ENCODE data around the gene WNT10A.
"Not testable (repeated sequence)": the region's sequence is repeated elsewhere in the genome, so short reads cannot be mapped to it uniquely, and the experiment has no call there.

WNT10A gene

GRCh38 chr2:218834685-218835084, 46.0 kb upstream of the WNT10A start:
- Histone ChIP-seq H3K27me3 (peaks cover 4% of the 10 kb centered on the region; the same call in 1 of the 2 replicates), H3K4me1 (peaks cover 5% of the 10 kb centered on the region), H3K36me3 (no peaks in the 10 kb centered on the region), H3K9me3 (no peaks in the 10 kb centered on the region; the same call in 1 of the 2 replicates), H3K4me3 (ENCODE audit: low read depth, low read length) (no peak overlapping the region)
- DNase-seq: no peak
- TF ChIP-seq, protein P1, sequence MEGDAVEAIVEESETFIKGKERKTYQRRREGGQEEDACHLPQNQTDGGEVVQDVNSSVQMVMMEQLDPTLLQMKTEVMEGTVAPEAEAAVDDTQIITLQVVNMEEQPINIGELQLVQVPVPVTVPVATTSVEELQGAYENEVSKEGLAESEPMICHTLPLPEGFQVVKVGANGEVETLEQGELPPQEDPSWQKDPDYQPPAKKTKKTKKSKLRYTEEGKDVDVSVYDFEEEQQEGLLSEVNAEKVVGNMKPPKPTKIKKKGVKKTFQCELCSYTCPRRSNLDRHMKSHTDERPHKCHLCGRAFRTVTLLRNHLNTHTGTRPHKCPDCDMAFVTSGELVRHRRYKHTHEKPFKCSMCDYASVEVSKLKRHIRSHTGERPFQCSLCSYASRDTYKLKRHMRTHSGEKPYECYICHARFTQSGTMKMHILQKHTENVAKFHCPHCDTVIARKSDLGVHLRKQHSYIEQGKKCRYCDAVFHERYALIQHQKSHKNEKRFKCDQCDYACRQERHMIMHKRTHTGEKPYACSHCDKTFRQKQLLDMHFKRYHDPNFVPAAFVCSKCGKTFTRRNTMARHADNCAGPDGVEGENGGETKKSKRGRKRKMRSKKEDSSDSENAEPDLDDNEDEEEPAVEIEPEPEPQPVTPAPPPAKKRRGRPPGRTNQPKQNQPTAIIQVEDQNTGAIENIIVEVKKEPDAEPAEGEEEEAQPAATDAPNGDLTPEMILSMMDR (IDR thresholded peaks at IDR 0.05; ENCODE audit: low read depth, low read length): no peak

GRCh38 chr2:218837495-218837894, 43.2 kb upstream of the WNT10A start:
- Histone ChIP-seq H3K4me1 (no peaks in the 10 kb centered on the region), H3K4me3 (ENCODE audit: low read depth, low read length) (no peak overlapping the region), H3K9me3 (no peaks in the 10 kb centered on the region; the same call in 1 of the 2 replicates), H3K27me3 (peaks cover 4% of the 10 kb centered on the region; the same call in 1 of the 2 replicates), H3K36me3 (no peaks in the 10 kb centered on the region)
- no peak for DNase-seq
- TF ChIP-seq, protein P1 (IDR thresholded peaks at IDR 0.05; ENCODE audit: low read depth, low read length): no peak

GRCh38 chr2:218839430-218839829, 41.2 kb upstream of the WNT10A start:
- Histone ChIP-seq H3K4me1 (no peaks in the 10 kb centered on the region), H3K4me3 (ENCODE audit: low read depth, low read length) (no peak overlapping the region), H3K36me3 (no peaks in the 10 kb centered on the region), H3K9me3 (peaks cover 2% of the 10 kb centered on the region; the same call in 1 of the 2 replicates), H3K27me3 (peaks cover 4% of the 10 kb centered on the region; the same call in 1 of the 2 replicates)
- no peak for DNase-seq
- TF ChIP-seq, protein P1 (IDR thresholded peaks at IDR 0.05; ENCODE audit: low read depth, low read length): no peak

GRCh38 chr2:218839888-218840287, 40.8 kb upstream of the WNT10A start:
- H3K4me1 ChIP-seq: no peaks in the 10 kb centered on the region
- peaks cover 4% of the 10 kb centered on the region; the same call in 1 of the 2 replicates for H3K27me3 ChIP-seq
- H3K36me3 ChIP-seq: no peaks in the 10 kb centered on the region
- TF ChIP-seq, protein P1 (IDR thresholded peaks at IDR 0.05; ENCODE audit: low read depth, low read length): no peak
- peaks cover 2% of the 10 kb centered on the region; the same call in 1 of the 2 replicates for H3K9me3 ChIP-seq
- H3K4me3 ChIP-seq (ENCODE audit: low read depth, low read length): no peak overlapping the region
- DNase-seq: no peak

- H3K4me1 ChIP-seq; H3K27me3 ChIP-seq; H3K4me3 ChIP-seq (ENCODE audit: low read depth, low read length); H3K36me3 ChIP-seq; H3K9me3 ChIP-seq; DNase-seq: not testable (repeated sequence)
Observed at GRCh38 chr2:218844334-218844733, 36.3 kb upstream of the WNT10A start.

DNA sequence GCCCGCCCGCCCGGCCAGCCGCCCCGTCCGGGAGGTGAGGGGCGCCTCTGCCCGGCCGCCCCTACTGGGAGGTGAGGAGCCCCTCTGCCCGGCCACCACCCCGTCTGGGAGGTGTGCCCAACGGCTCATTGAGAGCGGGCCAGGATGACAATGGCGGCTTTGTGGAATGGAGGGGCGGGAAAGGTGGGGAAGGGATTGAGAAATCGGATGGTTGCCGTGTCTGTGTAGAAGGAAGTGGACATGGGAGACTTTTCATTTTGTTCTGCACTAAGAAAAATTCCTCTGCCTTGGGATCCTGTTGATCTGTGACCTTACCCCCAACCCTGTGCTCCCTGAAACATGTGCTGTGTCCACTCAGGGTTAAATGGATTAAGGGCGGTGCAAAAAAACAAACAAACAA, 33.7 kb upstream of the WNT10A start:
- H3K4me1 ChIP-seq; H3K27me3 ChIP-seq; DNase-seq; H3K9me3 ChIP-seq; H3K4me3 ChIP-seq (ENCODE audit: low read depth, low read length); H3K36me3 ChIP-seq: not testable (repeated sequence)

DNA sequence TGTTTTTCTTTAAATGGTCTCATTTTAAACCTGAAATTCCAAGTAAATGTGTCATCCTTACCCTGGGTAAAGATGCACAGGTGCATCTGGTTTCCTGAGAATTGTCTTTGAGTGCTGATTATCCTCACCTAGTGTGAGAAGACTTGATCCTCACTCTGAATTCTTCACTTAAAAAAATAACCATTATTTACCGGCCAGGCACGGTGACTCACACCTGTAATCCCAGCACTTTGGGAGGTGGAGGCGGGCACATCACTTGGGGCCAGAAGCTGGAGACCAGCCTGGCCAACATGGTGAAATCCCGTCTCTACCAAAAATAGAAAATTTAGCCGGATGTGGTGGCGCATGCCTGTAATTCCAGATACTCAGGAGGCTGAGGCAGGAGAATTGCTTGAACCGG, 30.9 kb upstream of the WNT10A start:
- TF ChIP-seq, protein P1 (IDR thresholded peaks at IDR 0.05; ENCODE audit: low read depth, low read length): no peak
- DNase-seq: no peak
- peaks cover 12% of the 10 kb centered on the region for H3K4me1 ChIP-seq
- no peaks in the 10 kb centered on the region for H3K9me3 ChIP-seq
- no peaks in the 10 kb centered on the region for H3K27me3 ChIP-seq
- H3K36me3 ChIP-seq: no peaks in the 10 kb centered on the region
- H3K4me3 ChIP-seq (ENCODE audit: low read depth, low read length): no peak overlapping the region

All from BE2C (cell line).